NCI-H2107 treated with DMSO at 0.1 percent for 48 hours (cell line): ENCODE measurements around the gene SCN8A.
A peak's percentile ranks its signal among the peaks of the same experiment; 100 is the strongest.

Experiments used
- DNase-seq: peaks from one replicate; lab custom pipeline; 2025; ENCODE audit not compliant: unreplicated experiment; lab: John Stamatoyannopoulos, UW

The SCN8A gene

DNA sequence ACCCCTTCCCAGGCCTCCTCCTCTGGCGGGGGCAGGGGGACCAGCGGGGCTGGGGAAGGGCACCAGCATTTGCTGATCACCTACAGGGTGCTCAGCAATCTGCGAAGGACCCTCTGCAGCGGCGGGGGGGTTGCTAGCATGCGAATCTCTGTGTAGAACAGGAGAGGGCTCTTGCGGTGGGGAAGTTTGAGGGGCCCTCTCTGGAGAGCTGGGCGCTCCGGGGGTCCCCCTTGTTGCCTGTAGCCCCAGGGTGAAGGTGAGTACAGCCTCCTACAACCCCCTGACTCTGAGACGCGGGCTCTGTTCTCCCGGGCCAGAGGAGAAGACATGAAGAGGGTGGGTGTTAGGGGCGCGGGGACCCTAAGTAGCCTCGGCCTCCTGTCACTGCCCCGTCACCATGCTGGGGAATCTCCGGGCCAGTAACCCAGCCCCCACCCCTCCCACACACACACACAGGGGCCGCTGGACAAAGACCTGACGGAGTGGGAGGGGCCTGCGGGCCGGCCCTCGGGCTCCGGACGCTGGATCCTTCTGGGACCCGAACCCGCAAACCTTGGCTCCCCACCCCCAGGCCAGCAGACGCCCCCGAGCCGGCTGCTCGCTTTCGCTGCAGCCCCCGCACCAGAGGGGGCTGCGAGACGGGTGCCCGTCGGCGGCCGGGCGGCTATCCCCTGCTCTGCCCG is 256.8 kb downstream of the SCN8A start:
- no peak for DNase-seq

DNA sequence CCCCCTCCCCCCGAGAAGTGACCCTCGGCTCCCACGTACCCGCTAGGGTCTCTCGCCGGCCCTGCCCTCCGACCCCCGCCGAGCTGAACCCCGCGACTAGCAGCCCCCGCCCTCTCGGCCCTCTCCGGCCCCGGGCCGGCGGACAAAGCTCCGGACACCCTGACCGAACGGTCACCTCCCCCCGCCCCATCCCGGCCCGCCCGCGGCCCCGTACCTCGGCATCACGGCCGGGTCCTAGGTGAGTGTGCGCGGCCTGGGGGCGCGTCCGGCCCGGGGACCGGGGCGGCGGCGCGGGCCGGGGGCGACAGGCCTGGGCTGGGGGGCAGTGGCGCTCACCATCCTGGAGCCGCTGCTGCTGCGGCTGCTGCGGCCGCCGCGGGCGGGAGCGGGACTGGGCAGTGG is 257.3 kb downstream of the SCN8A start, which contains the start of gene FIGNL2:
FIGNL2 (minus strand) TSS at position 393 of the 402 bp plus-strand sequence. CDS start 26,305 bp downstream, outside the sequence.
- no peak for DNase-seq

GRCh38 chr12:51848841-51849735 is 258.1 kb downstream of the SCN8A start:
- DNase-seq = no peak

DNA sequence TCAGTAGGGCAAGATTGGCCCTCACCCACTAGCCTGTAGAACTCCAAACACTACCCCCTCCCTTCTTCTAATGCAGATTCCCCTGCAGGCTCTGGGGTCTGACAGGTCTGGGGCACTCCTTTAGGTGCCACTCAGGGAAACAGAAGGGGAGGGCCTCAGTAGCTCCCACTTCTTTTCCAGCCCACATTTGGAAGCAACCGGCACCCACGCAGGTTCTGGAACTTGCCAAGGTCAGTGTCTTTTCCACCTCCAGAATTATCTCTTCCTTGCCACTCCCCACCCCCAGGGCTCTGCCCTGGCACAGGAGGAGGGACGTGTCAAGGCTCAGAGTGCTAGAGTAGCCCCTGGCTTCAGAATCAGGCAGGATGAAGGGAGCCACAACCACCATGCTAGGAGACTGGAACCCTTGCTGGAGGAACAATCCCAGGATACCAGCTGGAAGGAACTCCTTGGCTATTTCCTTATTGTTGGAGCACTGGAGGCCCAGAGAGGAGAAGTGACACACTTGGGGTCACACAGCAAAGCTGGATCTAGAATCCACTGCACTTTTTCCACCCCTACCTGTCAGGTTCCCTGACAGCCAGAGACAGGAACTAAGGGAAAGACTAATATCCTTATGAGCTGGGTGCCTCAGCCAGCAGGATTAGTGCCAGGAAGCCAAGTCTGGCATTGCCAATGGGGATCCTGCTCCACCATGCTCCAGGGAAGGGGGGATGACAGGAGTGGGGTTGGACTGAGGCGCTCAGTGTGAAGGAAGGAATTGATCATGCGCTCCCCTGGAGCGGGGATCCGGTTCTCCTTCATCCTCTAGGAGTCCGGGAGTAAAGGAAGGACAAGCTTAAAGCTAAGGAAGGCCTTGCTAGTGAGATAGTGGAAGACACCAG is 259.3 kb downstream of the SCN8A start:
- no peak for DNase-seq

DNA sequence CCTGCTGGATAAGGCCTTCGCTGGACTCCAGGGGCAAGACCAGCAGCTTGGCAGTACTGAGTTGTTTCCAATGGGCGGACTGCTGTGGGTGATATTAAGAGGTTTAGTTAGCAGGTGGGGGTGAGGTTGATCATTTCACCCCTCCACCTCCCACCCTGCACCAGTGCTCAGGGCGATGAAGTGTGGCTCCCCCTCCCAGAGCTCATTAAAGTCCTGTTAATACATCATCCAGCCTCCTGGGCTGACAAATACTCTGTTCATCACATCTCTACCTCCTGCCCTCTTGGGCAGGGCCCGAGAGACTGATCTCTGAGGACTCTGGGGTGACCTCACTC is 259.9 kb downstream of the SCN8A start:
- DNase-seq = no peak

DNA sequence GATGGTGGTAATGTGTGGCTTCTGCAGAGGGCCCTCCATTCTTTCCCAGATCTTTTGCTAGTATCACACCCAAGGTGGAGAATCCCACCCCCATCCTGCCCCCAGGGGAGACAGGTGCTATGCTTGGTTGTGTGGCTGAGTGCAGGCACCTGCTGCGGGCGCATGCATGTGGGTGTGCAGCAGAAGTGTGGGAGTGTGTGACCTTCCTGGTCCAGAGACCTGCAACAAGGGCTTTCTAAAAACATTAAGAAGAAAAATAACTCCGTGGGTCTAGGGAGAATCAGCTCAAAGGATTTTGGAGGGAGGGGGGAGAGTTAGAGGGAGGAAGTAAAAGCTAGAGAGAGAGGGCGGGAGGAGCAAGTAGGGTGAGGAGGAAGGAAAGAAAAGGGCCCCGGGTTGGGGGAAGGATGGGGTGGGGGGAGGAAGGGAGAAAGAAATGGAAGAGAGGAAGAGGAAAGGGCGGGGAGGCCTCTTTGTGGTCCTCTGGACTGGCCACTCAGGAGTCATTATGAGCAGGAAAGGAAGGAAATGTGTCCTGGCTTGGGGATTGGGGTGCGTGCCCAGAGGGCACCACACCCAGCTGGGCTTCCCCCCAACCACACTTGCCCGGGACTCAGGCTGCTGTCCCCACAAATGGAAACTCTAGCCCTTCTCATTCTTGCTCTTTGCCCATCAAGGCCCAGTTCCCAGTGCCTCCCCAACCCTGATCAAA is 260.5 kb downstream of the SCN8A start:
- peak; percentile 75 for DNase-seq

GRCh38 chr12:51852404-51853137 is 261.5 kb downstream of the SCN8A start:
- no peak for DNase-seq

- DNase-seq = no peak
Measured at GRCh38 chr12:51855586-51856428, 264.8 kb downstream of the SCN8A start.

DNA sequence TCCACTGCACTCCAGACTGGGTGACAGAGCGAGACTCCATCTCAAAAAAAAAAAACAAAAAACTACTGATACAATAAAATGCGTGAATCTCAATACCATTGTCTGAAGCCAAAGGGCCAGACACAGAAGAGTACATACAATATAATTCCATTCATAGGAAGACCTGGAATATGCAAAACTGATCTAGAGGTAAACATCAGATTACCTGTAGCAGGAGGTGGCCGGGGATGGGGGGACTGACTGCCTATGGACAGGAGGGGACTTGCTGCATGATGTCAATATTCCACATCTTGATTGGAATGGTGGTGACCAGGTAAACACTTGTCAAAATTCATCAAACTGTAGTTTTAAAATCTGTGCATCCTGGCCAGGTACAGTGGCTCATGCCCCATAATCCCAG is 270.0 kb downstream of the SCN8A start:
- DNase-seq = no peak
